HG03457 (cell line): ENCODE measurements around the gene EFNA4.
A peak's percentile ranks its signal among the peaks of the same experiment; 100 is the strongest.

ENCODE experiments used
- ATAC-seq: cut with Tn5 transposase; IDR thresholded peaks from one replicate; pipeline ENCODE4 v1.9.1; 2021; ENCODE audit warnings: moderate number of reproducible peaks; ENCODE audit not compliant: unreplicated experiment

EFNA4 gene

DNA sequence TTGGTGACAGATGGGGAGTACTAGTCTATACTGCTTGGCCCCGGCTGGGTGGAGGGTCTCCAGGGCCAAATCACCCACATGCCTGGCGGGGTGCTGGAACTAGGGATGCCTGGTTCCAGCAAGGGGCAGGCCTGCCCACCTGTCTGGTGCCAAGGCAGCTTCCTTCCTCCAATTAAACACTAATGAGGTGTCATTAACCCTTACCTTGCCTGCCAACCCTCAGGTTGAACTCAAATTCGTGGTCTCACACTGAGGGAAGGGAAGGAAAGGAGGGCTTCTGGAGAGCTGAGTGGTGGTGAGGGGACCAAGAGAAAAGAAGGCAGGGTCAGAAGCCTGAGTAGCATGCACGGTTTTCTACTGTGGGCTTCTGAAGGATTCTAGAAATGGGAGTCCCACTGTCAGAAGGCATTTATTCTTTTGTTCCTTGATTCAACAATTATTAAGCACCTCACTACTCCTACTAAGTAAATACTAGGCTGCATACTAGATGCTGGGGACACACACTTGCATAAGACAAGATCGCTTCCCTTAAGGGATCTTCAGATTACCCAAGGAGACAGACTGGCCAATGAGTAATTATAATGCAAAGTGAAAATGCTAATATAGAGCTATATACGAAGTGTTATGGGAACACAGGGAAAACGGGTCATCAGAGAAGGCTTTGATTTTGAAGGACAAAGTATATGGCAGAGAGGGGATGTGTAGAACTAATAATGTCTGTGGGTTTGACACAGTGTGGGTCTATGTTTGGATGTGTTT lies 9.2 kb downstream of the EFNA4 start:
- ATAC-seq: no peak

DNA sequence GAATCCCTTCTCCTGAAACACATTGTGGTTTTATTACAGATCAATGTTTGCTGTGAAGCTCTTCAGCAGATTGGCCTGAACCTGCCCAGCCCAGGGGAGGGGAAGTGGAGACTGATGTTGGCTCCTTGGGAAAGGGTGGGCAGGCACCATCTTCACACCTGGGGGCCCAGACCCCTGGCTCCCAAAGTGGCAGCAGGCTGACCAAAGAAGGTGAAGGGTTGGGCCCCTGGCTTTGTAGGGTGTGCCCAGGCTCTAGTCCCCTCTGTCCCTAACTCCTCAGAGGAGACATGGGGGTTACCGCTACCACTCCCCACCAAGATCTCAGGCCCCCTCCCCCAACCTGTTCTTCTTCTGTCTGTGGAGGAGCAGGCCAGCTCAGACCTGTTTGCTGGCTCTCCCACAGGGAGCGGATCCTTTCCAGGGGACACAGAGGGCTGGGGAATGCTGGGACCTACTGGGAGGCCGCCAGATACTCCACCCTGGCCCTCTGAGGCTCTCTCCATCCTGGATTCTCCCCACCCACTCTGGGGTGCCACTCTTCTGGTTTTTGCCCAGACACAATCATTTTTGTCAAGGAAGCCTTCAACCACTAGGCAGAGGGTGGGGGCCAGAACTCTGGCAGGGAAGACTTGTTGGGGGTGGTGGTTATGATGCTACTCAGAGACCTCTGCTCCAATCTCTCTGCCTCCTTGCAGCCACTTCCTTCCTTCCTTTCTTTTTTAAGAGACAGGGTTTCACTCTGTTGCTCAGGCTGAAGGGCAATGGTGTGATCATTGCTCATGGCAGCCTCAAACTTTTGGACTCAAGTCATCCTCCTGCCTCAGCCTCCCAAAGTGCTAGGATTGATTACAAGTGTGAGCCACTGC lies 10.1 kb downstream of the EFNA4 start:
- no peak for ATAC-seq

DNA sequence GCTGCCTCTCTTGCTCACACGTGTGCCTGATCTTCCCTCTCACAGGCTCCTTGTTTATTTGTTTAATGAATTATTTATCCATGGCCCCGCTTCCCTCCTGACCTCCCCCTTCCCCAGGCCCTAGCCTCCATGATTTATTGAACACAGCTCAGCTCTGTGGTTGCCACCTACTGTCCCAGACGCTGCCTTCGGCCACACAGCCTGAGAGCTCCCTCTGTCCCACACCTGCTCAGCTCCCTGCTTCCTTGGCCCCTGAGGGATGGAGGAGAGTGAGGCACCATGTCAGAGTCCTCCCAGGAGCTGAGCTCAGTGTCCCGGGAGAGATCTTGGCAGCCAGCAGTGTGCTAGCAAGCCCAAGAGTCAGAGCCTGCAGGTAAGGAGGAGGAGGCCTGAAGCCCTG lies 12.0 kb downstream of the EFNA4 start:
- no peak for ATAC-seq

DNA sequence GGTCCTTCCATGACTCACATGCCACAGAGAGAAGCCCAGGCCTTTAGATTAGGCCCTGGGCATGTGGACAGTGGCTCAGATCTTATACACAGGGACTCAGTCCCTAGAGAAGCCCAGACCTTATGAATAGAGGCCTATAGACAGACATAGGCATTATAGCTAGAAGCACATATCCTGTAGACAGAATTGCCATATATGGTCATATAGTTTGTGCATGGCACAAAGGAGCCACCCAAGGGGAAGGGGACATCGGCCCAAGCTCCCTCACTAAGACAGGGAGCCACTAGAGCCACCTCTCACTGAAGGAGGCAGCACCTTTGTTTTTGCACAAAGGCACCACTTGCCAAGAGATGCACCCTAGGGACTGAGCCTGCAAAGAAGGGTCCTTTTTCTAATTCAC lies 12.8 kb downstream of the EFNA4 start:
- ATAC-seq: no peak

DNA sequence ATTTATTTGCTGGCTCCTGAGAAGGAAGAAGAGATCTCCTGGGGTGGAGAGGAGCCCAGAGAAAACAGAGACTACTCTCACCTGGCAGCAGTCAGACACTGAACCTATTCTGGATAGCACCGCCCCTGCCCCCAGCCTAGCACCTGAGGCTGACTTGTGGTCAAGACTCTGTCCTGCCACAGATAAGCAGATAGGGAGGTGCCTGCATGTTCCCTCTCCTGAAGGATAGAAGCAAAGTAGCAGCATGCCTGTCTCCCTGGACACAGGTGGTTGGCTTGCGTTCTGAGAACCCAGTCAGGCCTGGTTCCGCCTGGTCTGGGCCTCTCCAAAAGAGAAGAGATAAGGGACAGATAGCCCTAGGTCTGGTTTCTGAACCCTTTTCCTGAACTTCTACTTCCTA lies 13.8 kb downstream of the EFNA4 start:
- ATAC-seq: no peak

DNA sequence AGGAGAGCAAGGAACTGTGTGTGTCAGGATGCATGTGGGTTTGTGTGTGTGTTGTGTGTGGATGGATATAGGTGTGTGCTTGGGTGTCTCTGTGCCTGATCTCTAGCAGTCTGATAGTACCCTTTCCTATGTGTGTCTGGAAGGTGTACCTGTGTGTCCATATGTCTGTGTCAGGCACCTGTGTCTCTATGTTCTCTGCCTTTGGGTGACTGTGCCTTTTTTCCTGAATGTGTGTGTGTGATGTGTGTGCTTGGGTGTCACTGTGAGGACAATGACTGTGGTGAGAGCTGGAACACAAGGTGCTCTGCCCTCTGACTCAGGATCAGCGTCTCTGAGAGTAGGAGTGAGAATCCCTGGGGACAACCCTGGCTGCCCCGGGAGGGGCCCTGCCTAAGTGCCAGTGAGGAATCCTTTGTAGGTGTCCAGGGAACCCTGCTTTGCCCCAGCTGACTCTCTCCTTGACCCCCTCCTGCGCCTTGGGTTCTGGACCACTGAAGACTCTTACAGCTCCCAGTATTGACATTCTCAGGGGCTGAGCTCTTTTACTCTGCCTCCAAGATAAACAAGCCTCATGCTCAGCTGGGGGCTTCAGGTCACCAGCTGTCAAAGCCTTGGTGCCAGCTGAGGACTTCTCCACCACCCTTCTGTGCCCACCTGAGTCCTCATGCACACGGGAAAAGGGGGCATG lies 14.4 kb downstream of the EFNA4 start:
- no peak for ATAC-seq

DNA sequence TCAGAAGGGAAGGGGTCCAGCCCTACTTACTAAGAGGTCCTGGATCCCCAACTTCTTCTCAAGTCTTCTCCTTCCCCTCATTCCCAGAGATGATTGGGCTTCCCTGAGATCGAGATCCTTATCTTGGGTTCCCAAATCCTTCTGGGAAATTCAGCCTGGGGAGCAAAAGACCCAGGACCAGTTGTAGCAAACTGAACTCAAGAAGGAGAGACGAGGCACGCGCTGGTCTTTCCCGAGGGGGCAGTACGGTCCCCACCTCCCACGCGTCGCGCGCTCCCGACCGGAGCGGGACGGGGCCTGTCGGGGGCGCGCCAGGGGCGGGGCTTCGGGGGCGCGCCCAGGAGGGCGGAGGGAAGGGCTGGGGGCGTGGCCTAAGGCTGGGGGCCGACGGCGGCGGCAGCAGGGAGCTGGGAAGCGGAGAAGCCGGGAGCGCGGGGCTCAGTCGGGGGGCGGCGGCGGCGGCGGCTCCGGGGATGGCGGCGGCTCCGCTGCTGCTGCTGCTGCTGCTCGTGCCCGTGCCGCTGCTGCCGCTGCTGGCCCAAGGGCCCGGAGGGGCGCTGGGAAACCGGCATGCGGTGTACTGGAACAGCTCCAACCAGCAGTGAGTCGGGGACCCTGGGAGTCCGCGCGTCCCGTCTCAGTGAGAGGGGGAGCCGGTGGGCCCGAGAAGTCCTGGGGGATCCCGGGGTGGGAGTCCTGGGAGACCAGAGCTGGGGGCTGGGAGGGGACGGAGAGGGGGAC lies 15.1 kb downstream of the EFNA4 start, which contains the start of gene EFNA3:
Gene EFNA3 (plus strand): TSS at position 369 of the 741 bp plus-strand sequence. CDS start 105 bp downstream, at position 474.
- no peak for ATAC-seq

DNA sequence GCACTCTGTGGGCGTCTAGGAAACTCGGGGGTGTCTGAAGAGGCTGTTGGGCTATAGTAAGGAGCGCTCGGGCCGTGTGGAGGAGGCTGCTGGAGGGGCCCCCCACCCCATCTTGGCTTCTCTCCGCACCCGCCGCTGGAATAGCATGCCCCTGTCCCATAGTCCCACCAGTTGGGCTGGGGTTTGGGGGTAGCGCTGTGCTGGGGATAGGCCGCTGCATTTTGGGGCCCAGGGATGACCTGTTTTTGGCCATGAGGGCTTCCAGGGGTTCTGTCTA lies 15.6 kb downstream of the EFNA4 start:
- no peak for ATAC-seq

DNA sequence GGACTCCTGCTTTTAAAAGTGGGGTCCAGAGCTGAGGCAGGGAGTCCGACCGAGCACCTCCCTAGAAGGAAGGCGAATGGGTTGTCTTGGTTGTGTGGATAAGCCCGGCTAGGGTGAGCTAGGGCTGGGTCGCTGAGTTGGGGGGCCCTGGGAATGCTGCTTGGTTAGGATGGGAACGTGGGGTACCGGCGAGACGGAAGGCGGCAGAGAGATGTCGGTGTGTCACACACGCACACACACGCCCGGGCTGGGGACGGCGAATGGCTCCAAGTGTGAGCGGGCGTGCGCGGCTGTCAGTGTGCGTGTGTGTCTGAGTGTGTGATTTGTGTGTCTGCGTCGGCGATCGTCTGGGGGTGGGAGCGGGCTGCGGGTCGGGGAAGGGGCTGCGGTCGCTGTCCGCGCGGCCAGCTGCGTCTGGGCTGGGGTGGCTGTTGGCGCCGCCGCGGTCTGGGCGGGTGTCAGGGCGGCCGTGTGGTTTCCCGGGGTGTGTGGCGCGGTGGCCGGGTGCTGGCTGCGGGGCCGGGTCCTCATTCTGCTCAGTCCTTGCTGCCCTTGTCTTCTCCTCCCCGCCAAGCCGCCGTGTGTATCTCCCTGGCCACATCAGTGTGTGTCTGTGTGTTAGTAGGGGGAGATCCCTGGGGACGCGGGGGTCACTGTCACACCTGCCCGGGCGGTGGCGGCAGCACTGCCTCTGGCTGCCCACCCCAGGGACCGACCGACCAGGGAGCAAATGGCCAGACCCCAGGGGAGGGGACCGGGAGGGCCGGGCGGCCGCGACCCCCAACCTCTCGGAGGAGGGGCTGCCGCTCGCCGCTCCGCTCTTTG lies 16.2 kb downstream of the EFNA4 start:
- ATAC-seq: no peak

DNA sequence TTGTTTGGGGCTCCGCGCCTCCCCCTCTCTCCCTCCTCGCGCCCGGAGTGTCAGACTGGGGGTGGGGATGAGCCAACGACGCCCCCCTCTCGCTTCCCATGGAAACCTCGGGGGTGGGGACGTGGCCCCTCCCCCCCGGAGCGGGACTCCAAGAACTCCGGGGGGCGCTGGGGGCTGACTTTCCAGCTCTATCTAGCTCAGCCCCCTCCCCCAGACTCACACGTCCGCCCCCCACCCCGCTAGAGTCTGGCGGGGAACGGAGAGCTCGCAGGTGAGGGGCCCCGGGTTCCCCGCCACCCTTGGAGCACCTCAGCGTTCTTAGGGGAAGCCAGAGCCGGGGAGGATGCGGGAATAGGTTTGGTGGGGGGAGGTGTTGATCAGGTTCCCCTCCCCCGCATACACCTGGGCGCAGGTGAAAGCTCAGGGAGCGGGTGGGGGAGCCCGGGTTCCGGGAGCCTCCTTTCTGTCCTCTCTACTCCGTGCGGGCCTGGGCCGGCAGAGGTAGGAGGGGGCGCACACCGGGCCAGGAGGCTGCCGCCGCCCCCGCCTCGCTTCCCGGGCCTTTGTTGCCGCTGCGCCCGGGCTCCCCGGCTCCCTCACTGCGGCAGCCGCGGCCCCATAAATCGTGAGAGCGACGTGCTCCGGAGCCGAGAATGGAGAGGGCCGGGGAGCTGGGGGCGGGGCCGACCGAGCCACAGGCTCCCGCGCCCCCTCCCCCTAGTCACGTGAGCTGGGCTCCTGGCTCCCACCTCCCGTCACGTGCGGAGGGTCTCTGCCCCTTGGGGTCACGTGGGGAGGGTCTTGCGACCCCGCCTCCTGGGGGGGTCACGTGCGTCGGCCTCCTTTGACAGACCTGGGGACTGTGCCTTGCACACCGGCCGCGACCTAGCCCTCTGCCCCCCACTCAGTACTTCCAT lies 17.0 kb downstream of the EFNA4 start:
- ATAC-seq: no peak

DNA sequence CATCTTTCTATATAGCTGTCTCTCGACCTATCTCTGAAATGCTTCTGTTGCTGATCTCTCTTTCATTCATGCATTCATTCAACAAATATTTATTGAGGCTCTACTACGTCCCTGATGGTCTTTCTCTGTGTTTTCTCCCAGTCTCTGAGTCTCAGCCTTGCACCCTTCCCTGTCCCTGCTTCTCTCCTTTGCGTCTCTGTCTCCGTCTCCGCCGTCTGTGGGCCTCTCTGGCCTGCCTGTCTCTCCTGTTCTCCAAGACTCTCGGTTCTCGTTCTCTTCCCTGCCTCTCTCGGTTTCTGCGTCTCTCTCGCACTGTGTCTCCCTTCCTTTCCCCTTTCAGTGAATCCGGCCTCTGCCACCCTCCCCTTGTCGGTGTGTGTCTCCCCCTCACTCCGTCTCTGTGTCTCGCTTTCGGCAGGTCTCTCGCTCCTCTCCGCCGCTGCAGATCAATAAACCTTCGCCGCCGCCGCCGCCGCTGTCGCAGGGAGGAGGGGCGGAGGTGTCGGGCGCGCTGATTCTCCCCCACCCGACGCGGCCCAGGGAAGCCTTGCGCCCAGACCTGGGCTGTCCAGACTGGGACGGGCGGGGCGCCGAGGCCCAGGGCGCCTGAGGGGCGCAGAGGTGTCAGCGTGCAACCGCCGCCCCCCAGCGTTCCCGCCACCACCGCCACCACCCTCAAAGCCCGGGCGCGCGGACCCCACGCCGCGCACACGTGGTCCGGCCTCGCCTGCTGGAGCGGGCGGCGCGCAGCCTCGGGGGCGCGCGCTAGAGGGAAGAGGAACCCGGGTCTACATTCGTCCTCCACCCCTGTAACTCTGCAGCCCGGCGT lies 18.1 kb downstream of the EFNA4 start:
- no peak for ATAC-seq

DNA sequence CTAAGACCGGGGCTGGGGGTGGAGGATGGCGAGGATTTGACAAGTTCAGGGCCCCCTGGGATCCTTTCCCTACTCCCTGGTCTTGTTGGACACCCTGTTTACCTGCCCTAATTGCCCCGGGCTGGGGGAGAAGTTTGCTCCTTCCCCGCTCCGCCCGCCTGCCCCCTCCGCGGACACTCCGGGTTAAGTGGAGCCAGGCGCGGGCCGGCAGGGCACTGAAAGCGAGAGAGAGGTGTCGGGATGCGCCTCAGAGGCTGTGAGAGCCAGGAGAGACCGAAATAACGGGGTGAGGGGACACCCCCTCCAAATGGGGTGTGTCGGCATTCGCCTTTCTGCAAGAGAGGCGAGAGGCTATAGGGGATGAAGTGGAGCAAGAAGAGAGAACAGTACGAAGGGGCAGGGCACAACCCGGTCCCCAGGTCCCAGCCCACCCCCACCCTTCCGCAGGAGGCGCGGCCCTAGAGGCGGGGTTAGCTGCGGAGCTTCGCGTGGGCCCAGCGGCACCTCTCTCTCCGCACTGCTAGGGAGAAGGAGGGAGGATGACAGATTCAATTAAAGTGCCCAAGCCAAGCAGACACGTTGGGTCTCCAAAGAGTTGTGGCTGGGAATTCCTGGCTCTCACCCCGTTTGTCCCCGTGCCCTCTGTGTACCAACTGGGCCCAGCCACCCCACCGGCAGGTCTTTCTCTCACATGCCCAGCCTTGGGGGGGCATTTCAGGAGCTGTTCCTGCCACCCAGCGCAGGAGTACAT lies 18.9 kb downstream of the EFNA4 start:
- no peak for ATAC-seq

DNA sequence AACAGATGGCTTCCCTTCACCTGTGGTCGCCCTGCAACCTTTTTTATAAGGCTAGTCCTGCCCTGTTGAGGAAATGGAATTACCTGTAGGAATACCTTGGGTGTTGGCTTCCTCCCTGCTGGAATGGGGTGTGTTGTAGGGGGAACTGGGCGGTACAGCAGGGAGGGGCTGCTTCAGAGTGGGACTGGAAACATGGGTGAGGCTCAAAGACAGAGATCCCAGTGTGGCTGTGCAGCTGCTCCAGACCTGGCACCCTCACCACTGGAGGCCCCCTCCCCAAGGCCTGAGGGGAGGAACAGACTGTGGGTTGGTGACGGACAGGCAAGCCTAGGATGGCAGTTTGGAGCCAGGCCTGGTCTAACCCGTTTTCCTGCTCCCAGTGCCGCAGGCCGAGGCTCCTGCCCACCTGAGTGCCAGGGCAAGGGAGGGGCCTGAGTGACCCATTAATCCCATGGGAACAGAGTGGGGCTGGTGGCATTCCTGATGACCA lies 19.6 kb downstream of the EFNA4 start:
- no peak for ATAC-seq

DNA sequence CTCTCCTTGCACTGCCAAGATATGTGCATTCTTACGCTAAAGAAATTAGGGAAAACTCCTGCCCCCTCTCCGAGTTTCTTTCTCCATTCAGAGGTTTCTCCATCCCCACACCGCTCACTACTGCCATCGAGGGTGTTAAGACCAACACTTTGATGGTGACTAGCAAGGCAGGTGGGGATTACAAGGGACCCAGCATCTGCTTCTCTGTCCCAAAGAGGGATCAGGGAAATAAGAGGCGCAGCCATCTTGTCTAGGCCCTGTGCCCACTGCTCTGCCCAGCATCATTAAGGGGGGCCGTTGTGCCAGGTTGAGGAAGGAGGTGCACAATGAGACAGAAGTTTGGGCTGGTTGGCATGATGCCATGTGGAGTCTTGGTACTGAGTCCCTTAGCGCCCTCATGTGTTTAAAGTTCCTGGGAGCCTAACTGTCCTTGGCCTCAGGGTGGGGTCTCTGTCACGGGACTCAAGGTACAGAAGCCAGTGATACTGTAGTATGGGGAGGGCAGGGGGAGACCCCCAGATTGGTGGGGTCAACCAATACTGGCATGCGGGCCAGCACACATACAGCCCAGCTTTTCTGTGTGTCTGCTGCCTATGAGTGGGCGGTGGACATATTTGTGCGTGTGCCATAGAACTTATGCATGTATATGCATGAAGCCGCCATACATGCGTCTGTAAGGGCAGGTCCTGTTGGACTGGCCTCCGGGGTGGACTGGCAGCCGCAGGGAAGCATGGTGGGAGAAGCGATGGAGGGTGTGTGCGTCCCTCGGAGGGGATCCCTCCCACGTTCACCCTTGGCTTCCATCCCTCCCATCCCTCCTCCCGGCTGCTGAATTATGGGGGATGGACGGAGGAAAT lies 20.6 kb downstream of the EFNA4 start:
- ATAC-seq: no peak

DNA sequence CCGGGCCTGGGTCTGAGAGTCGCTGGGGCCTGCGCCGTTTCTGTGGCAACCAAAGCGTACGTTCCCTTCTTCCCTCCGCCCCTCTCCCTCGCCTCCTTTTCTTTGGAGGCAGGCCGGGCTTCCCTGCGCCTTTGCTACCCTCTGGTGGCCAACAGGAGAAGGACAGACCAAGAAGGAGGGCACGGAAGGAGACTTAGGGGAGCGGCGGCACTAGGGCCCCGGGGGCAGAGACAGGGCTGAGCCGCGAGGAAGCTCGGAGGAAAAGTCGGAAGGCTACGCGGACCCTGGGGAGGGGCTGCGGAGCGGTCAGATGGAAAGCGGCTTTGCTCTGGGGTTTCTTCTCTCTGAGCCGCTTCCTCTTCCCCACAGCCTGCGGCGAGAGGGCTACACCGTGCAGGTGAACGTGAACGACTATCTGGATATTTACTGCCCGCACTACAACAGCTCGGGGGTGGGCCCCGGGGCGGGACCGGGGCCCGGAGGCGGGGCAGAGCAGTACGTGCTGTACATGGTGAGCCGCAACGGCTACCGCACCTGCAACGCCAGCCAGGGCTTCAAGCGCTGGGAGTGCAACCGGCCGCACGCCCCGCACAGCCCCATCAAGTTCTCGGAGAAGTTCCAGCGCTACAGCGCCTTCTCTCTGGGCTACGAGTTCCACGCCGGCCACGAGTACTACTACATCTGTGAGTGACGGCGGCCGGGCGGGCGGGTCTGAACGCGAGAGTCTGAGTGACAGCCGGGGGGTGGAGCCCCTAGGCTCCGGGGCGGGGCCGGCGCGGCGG lies 21.4 kb downstream of the EFNA4 start:
- ATAC-seq: peak; percentile 60
